Adipose tissue (tissue), 3 donors: ENCODE data around the gene MINDY3. TPM values are rescaled to one million over a fixed set of nuclear protein-coding genes. Genes with fewer than 3 reads are reported as not detected.

Source experiments
- polyA plus RNA-seq, 3 donors: library from polyadenylated mRNA; stranded (reverse); fragments of 200-250 nt; gene quantifications; one replicate each; pipeline ENCODE4 v1.2.3, GENCODE V29; 2013
- donor health status: healthy with polysubstance abuse.
- donor health status: Bipolar disorder and iron deficiency.
- donor health status: healthy.

MINDY3 gene
- polyA plus RNA-seq, 3 donors, result 8.8 to 18.0 (median 17.2) TPM

Other genes starting within 250 kb of the MINDY3 start
- gene ITGA8, start 140.6 kb downstream of the MINDY3 start, polyA plus RNA-seq, result 1 to 10 TPM in 2 of 3 donors, under 1 TPM in 1; 0.35 to 4.3 (median 2.6) TPM